ENCODE measurements around the gene RAD18. TPM values are rescaled to one million over a fixed set of nuclear protein-coding genes. Genes with fewer than 3 reads are reported as not detected.

RAD18 gene
- total RNA-seq, 1 donor, result 7.6 TPM

GRCh38 chr3:9007928-9008327 lies 44.7 kb upstream of the RAD18 start:
- H4K20me1 ChIP-seq (ENCODE audit: insufficient read depth, low read length), result no peaks in the 10 kb centered on the region
- H3K36me3 ChIP-seq (ENCODE audit: insufficient read depth, low read length), result no peaks in the 10 kb centered on the region
- no peak overlapping the region for H2AFZ ChIP-seq (ENCODE audit: low read length)
- H3K4me1 ChIP-seq (ENCODE audit: insufficient read depth, low read length), result no peaks in the 10 kb centered on the region
- no peak overlapping the region for H3K4me3 ChIP-seq (ENCODE audit: insufficient read depth, low read length)
- H3K79me2 ChIP-seq (ENCODE audit: insufficient read depth, low read length), result no peaks in the 10 kb centered on the region
- H3K4me2 ChIP-seq (ENCODE audit: insufficient read depth, low read length), result no peak overlapping the region
- H3K27me3 ChIP-seq (ENCODE audit: insufficient read depth, low read length), result no peaks in the 10 kb centered on the region
- TF ChIP-seq, protein P1, sequence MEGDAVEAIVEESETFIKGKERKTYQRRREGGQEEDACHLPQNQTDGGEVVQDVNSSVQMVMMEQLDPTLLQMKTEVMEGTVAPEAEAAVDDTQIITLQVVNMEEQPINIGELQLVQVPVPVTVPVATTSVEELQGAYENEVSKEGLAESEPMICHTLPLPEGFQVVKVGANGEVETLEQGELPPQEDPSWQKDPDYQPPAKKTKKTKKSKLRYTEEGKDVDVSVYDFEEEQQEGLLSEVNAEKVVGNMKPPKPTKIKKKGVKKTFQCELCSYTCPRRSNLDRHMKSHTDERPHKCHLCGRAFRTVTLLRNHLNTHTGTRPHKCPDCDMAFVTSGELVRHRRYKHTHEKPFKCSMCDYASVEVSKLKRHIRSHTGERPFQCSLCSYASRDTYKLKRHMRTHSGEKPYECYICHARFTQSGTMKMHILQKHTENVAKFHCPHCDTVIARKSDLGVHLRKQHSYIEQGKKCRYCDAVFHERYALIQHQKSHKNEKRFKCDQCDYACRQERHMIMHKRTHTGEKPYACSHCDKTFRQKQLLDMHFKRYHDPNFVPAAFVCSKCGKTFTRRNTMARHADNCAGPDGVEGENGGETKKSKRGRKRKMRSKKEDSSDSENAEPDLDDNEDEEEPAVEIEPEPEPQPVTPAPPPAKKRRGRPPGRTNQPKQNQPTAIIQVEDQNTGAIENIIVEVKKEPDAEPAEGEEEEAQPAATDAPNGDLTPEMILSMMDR (IDR thresholded peaks at IDR 0.05; ENCODE audit: extremely low read depth, low read depth, low read length), result no peak
- no peak for DNase-seq (ENCODE audit: insufficient read length, low spot score, missing footprints)
- no peak overlapping the region for H3K27ac ChIP-seq (ENCODE audit: low read depth, low read length)
- no peaks in the 10 kb centered on the region for H3K9me3 ChIP-seq (ENCODE audit: low read depth, low read length)

GRCh38 chr3:9007213-9007612 lies 43.9 kb upstream of the RAD18 start:
- no peaks in the 10 kb centered on the region for H3K36me3 ChIP-seq (ENCODE audit: insufficient read depth, low read length)
- H3K4me1 ChIP-seq (ENCODE audit: insufficient read depth, low read length), result no peaks in the 10 kb centered on the region
- H3K27ac ChIP-seq (ENCODE audit: low read depth, low read length), result no peak overlapping the region
- H4K20me1 ChIP-seq (ENCODE audit: insufficient read depth, low read length), result no peaks in the 10 kb centered on the region
- H3K9me3 ChIP-seq (ENCODE audit: low read depth, low read length), result no peaks in the 10 kb centered on the region
- H3K27me3 ChIP-seq (ENCODE audit: insufficient read depth, low read length), result no peaks in the 10 kb centered on the region
- TF ChIP-seq, protein P1 (IDR thresholded peaks at IDR 0.05; ENCODE audit: extremely low read depth, low read depth, low read length), result no peak
- no peak for DNase-seq (ENCODE audit: insufficient read length, low spot score, missing footprints)
- H2AFZ ChIP-seq (ENCODE audit: low read length), result no peak overlapping the region
- H3K79me2 ChIP-seq (ENCODE audit: insufficient read depth, low read length), result no peaks in the 10 kb centered on the region
- H3K4me3 ChIP-seq (ENCODE audit: insufficient read depth, low read length), result no peak overlapping the region
- no peak overlapping the region for H3K4me2 ChIP-seq (ENCODE audit: insufficient read depth, low read length)

- H3K27ac ChIP-seq (ENCODE audit: low read depth, low read length), result no peak overlapping the region
- H3K27me3 ChIP-seq (ENCODE audit: insufficient read depth, low read length), result peaks cover 5% of the 10 kb centered on the region
- H3K4me2 ChIP-seq (ENCODE audit: insufficient read depth, low read length), result no peak overlapping the region
- H3K4me1 ChIP-seq (ENCODE audit: insufficient read depth, low read length), result no peaks in the 10 kb centered on the region
- DNase-seq (ENCODE audit: insufficient read length, low spot score, missing footprints), result no peak
- no peaks in the 10 kb centered on the region for H3K9me3 ChIP-seq (ENCODE audit: low read depth, low read length)
- H3K4me3 ChIP-seq (ENCODE audit: insufficient read depth, low read length), result no peak overlapping the region
- H4K20me1 ChIP-seq (ENCODE audit: insufficient read depth, low read length), result no peaks in the 10 kb centered on the region
- H2AFZ ChIP-seq (ENCODE audit: low read length), result no peak overlapping the region
- no peaks in the 10 kb centered on the region for H3K79me2 ChIP-seq (ENCODE audit: insufficient read depth, low read length)
- H3K36me3 ChIP-seq (ENCODE audit: insufficient read depth, low read length), result no peaks in the 10 kb centered on the region
- TF ChIP-seq, protein P1 (IDR thresholded peaks at IDR 0.05; ENCODE audit: extremely low read depth, low read depth, low read length), result no peak
Observed at GRCh38 chr3:9000041-9000440, 36.8 kb upstream of the RAD18 start.

DNA sequence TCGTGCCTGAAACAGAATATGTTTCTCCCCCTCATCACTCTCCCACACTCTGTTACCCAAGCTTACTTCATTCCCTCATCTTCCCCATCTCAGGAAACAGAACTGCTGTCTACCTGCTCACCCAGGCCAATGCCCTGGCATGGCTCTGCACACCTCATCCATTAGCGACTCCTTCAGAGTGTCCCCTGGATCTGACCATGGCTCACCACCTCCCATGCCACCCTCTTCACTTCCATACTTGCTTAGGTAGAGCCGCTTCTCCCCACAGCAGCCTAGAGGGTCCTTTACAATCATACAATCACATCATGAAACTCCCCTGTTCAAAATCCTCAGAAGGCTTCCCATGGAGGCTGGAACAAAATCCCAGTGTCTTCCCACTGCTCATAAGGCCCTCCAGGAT lies 33.9 kb upstream of the RAD18 start:
- Histone ChIP-seq H3K9me3 (ENCODE audit: low read depth, low read length) (no peaks in the 10 kb centered on the region), H3K27me3 (ENCODE audit: insufficient read depth, low read length) (peaks cover 5% of the 10 kb centered on the region), H4K20me1 (ENCODE audit: insufficient read depth, low read length) (no peaks in the 10 kb centered on the region), H3K27ac (ENCODE audit: low read depth, low read length) (no peak overlapping the region), H3K4me3 (ENCODE audit: insufficient read depth, low read length) (no peak overlapping the region), H2AFZ (ENCODE audit: low read length) (no peak overlapping the region), H3K4me1 (ENCODE audit: insufficient read depth, low read length) (no peaks in the 10 kb centered on the region), H3K36me3 (ENCODE audit: insufficient read depth, low read length) (no peaks in the 10 kb centered on the region), H3K79me2 (ENCODE audit: insufficient read depth, low read length) (no peaks in the 10 kb centered on the region), H3K4me2 (ENCODE audit: insufficient read depth, low read length) (no peak overlapping the region)
- no peak for DNase-seq (ENCODE audit: insufficient read length, low spot score, missing footprints)
- TF ChIP-seq, protein P1 (IDR thresholded peaks at IDR 0.05; ENCODE audit: extremely low read depth, low read depth, low read length), result no peak
